MM.1S (cell line): ENCODE results near the gene SLFN5.

Experiments used
- DNase-seq: peaks from one replicate; pipeline ENCODE4 v3.0.0-alpha.2; 2015
- H2AFZ ChIP-seq: fragments of 300-600 bp; sonication (generic); 2 replicates; pipeline ENCODE4 v1.6.0; 2016; ENCODE audit warnings: antibody characterized with exemption, low read length
- H3F3A ChIP-seq: fragments of 300-600 bp; sonication (generic); 2 replicates; pipeline ENCODE4 v1.6.1; 2016; ENCODE audit warnings: mild to moderate bottlenecking, antibody characterized with exemption, low read length, moderate library complexity, mixed read lengths; ENCODE audit not compliant: insufficient read depth
- H3K27ac ChIP-seq: fragments of 300-600 bp; sonication (generic); 2 replicates; pipeline ENCODE4 v1.5.1; 2016; ENCODE audit warnings: mild to moderate bottlenecking, low read length
- H3K27me3 ChIP-seq: fragments of 300-600 bp; sonication (generic); replicated peaks from 2 replicates; pipeline ENCODE4 v1.6.0; 2016; ENCODE audit warnings: low read length; ENCODE audit not compliant: insufficient read depth
- H3K36me3 ChIP-seq: fragments of 300-600 bp; sonication (generic); replicated peaks from 2 replicates; pipeline ENCODE4 v1.6.1; 2016; ENCODE audit warnings: mild to moderate bottlenecking, low read length, mixed read lengths; ENCODE audit not compliant: insufficient read depth
- H3K4me1 ChIP-seq: fragments of 300-600 bp; sonication (generic); 2 replicates; pipeline ENCODE4 v1.6.1; 2016; ENCODE audit warnings: low read length, mixed read lengths
- H3K4me2 ChIP-seq: fragments of 300-600 bp; sonication (generic); 2 replicates; pipeline ENCODE4 v1.6.0; 2016; ENCODE audit warnings: low read depth, low read length
- H3K4me3 ChIP-seq: fragments of 300-600 bp; sonication (generic); 2 replicates; pipeline ENCODE4 v1.5.1; 2016; ENCODE audit warnings: low read length, mixed read lengths
- H3K79me2 ChIP-seq: fragments of 300-600 bp; sonication (generic); 2 replicates; pipeline ENCODE4 v1.6.1; 2016; ENCODE audit warnings: mixed run types, low read length, mixed read lengths
- H3K9ac ChIP-seq: fragments of 300-600 bp; sonication (generic); 2 replicates; pipeline ENCODE4 v1.6.1; 2016; ENCODE audit warnings: low read length, mixed read lengths
- H3K9me2 ChIP-seq: fragments of 300-600 bp; sonication (generic); replicated peaks from 2 replicates; pipeline ENCODE4 v1.6.1; 2016; ENCODE audit warnings: mild to moderate bottlenecking, low read length, mixed read lengths; ENCODE audit not compliant: insufficient read depth
- H3K9me3 ChIP-seq: fragments of 300-600 bp; sonication (generic); replicated peaks from 2 replicates; pipeline ENCODE4 v1.6.1; 2016; ENCODE audit warnings: mild to moderate bottlenecking, low read length, mixed read lengths; ENCODE audit not compliant: insufficient read depth
- H4K20me1 ChIP-seq: fragments of 300-600 bp; sonication (generic); 2 replicates; pipeline ENCODE4 v1.6.1; 2016; ENCODE audit warnings: mild to moderate bottlenecking, low read length, moderate library complexity, mixed read lengths; ENCODE audit not compliant: insufficient read depth
- CTCF ChIP-seq: fragments of 300-600 bp; sonication (generic); IDR thresholded peaks from 2 replicates; pipeline ENCODE4 v1.5.1; 2016; ENCODE audit warnings: antibody characterized with exemption, low read length, mixed read lengths
- EZH2 ChIP-seq: fragments of 300-600 bp; sonication (generic); optimal IDR thresholded peaks from 2 replicates; pipeline ENCODE3; 2017; ENCODE audit warnings: low read depth, mild to moderate bottlenecking, antibody characterized with exemption, low read length, mixed read lengths
- EZH2phosphoT487 ChIP-seq: fragments of 300-600 bp; sonication (generic); IDR thresholded peaks from 2 replicates; pipeline ENCODE4 v1.6.1; 2018; ENCODE audit warnings: antibody characterized with exemption, low read length

The SLFN5 gene

GRCh38 chr17:35210741-35211140, 32.1 kb upstream of the SLFN5 start:
- no peaks in the 10 kb centered on the region for H3K36me3 ChIP-seq
- TF ChIP-seq EZH2phosphoT487 (no peak), EZH2 (no peak), CTCF (no peak)
- no peaks in the 10 kb centered on the region for H3K79me2 ChIP-seq
- H3K9me3 ChIP-seq, result no peaks in the 10 kb centered on the region
- no peaks in the 10 kb centered on the region for H3K27me3 ChIP-seq
- no peaks in the 10 kb centered on the region for H3F3A ChIP-seq
- H3K9ac ChIP-seq, result no peak overlapping the region
- DNase-seq, result no peak
- no peaks in the 10 kb centered on the region for H3K9me2 ChIP-seq
- H4K20me1 ChIP-seq, result no peaks in the 10 kb centered on the region
- no peak overlapping the region for H2AFZ ChIP-seq
- no peak overlapping the region for H3K4me2 ChIP-seq
- H3K4me3 ChIP-seq, result no peak overlapping the region
- H3K4me1 ChIP-seq, result no peaks in the 10 kb centered on the region
- H3K27ac ChIP-seq, result no peak overlapping the region

GRCh38 chr17:35212668-35213067, 30.2 kb upstream of the SLFN5 start:
- no peak overlapping the region for H2AFZ ChIP-seq
- no peaks in the 10 kb centered on the region for H3K36me3 ChIP-seq
- TF ChIP-seq EZH2, result no peak
- no peak for TF ChIP-seq CTCF
- no peak for TF ChIP-seq EZH2phosphoT487
- no peaks in the 10 kb centered on the region for H4K20me1 ChIP-seq
- no peak for DNase-seq
- no peaks in the 10 kb centered on the region for H3K79me2 ChIP-seq
- H3K9ac ChIP-seq, result no peak overlapping the region
- no peaks in the 10 kb centered on the region for H3F3A ChIP-seq
- H3K9me3 ChIP-seq, result no peaks in the 10 kb centered on the region
- H3K4me2 ChIP-seq, result no peak overlapping the region
- no peaks in the 10 kb centered on the region for H3K27me3 ChIP-seq
- H3K4me1 ChIP-seq, result no peaks in the 10 kb centered on the region
- H3K4me3 ChIP-seq, result no peak overlapping the region
- no peak overlapping the region for H3K27ac ChIP-seq
- H3K9me2 ChIP-seq, result no peaks in the 10 kb centered on the region

GRCh38 chr17:35213412-35213940, 29.4 kb upstream of the SLFN5 start:
- Histone ChIP-seq H3K9me3 (no peaks in the 10 kb centered on the region), H3K9me2 (no peaks in the 10 kb centered on the region), H3K27me3 (no peaks in the 10 kb centered on the region), H3F3A (no peaks in the 10 kb centered on the region), H3K79me2 (no peaks in the 10 kb centered on the region), H3K4me3 (no peak overlapping the region), H4K20me1 (no peaks in the 10 kb centered on the region), H3K27ac (no peak overlapping the region), H3K9ac (no peak overlapping the region), H3K36me3 (no peaks in the 10 kb centered on the region), H3K4me1 (no peaks in the 10 kb centered on the region), H3K4me2 (no peak overlapping the region), H2AFZ (no peak overlapping the region)
- DNase-seq, result no peak
- TF ChIP-seq CTCF, result no peak
- no peak for TF ChIP-seq EZH2phosphoT487

- TF ChIP-seq CTCF (no peak), EZH2 (no peak), EZH2phosphoT487 (no peak)
- H3K79me2 ChIP-seq, result no peaks in the 10 kb centered on the region
- no peaks in the 10 kb centered on the region for H3K36me3 ChIP-seq
- no peak overlapping the region for H3K27ac ChIP-seq
- no peak overlapping the region for H3K4me3 ChIP-seq
- H3K9me2 ChIP-seq, result no peaks in the 10 kb centered on the region
- no peak overlapping the region for H2AFZ ChIP-seq
- H3K4me2 ChIP-seq, result no peak overlapping the region
- H3K4me1 ChIP-seq, result peaks cover 7% of the 10 kb centered on the region
- DNase-seq, result no peak
- no peak overlapping the region for H3K9ac ChIP-seq
- no peaks in the 10 kb centered on the region for H3K27me3 ChIP-seq
- no peaks in the 10 kb centered on the region for H3K9me3 ChIP-seq
- no peaks in the 10 kb centered on the region for H4K20me1 ChIP-seq
- H3F3A ChIP-seq, result no peaks in the 10 kb centered on the region
Measured at GRCh38 chr17:35214192-35214591, 28.7 kb upstream of the SLFN5 start.
